ENCODE measurements around the gene LRRN1.
"Not testable (repeated sequence)": the region's sequence is repeated elsewhere in the genome, so short reads cannot be mapped to it uniquely, and the experiment has no call there.

Gene LRRN1

GRCh38 chr3:3806092-3806491 lies 6.9 kb downstream of the LRRN1 start:
- no peak overlapping the region for H3K27ac ChIP-seq
- DNase-seq (ENCODE audit: low read depth, low spot score): no peak

- no peak for DNase-seq (ENCODE audit: low read depth, low spot score)
- H3K27ac ChIP-seq: no peak overlapping the region
Observed at GRCh38 chr3:3806856-3807255, 7.6 kb downstream of the LRRN1 start.

DNA sequence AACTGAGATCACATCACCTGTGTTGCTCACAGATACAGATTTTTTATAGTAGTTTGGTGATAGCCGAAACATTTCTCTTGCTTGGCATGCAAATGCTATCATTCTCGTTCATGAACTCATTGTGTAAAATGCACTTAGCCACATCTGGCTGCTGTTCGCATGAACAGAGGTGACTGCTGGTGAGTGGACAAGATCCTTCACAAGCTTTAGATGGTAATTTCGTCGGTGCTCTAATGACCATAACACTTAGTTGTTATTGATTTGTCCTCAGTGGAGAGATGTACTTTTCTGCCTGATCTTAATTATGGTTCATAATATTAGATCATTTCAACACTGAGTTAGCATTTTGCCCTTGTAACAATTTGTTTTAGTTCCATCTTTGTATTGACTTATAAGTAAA lies 13.8 kb downstream of the LRRN1 start:
- no peak overlapping the region for H3K27ac ChIP-seq
- DNase-seq (ENCODE audit: low read depth, low spot score): no peak

DNA sequence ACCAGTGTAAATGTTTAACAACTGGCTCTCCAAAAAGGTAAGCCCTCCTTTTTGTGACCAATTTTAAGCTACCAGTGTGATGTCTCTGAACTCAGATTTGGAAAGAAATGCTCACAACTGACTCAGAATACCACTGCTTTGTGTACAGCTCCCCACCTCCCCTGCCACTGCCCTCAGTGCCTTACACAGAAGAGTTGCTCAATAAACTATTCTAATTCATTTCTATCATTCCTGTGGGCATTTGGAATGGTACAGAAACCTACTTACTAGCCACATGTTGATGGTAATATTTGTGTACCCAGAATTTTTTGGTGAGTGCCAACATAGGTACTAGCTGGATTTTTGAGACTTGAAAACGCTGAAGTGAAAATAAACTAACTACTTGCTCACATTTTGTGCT lies 16.0 kb downstream of the LRRN1 start:
- no peak for DNase-seq (ENCODE audit: low read depth, low spot score)
- H3K27ac ChIP-seq: no peak overlapping the region

DNA sequence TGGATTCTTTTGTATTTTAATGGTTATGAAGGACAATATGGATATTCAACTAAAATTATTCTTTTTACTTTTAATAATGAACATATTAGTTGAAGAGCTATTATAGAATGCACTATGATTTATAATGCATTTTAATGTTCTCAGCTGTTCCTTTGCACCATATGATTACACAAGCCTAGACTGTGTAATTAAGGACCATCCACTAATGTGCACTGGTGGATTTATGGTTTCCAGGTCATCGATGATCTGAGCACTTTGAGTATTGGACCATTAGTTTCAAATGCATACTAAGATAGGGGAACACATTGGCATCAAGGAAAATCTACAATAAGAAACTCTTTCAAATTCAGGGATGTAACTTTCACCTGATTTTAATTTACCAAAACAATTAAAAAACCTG lies 16.8 kb downstream of the LRRN1 start:
- no peak overlapping the region for H3K27ac ChIP-seq
- no peak for DNase-seq (ENCODE audit: low read depth, low spot score)

DNA sequence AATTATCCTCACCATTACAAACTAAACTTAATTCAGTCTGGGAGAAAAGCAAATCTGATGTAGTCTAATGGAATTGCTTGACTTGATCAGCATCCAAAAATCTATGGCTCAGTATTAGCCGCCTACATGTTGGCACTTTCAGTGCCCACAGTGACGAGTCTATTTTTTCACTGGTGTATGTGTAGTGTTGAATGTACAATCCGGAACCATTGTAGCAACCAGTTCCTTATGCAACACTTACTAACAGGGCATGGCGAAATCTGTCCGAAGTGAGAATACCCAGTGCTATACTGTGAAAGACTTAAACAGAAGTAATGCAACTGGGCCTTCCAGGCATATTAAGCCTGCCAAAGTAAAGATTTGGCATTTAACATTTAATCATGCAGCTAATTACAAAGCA lies 18.6 kb downstream of the LRRN1 start:
- H3K27ac ChIP-seq: no peak overlapping the region
- DNase-seq (ENCODE audit: low read depth, low spot score): no peak

DNA sequence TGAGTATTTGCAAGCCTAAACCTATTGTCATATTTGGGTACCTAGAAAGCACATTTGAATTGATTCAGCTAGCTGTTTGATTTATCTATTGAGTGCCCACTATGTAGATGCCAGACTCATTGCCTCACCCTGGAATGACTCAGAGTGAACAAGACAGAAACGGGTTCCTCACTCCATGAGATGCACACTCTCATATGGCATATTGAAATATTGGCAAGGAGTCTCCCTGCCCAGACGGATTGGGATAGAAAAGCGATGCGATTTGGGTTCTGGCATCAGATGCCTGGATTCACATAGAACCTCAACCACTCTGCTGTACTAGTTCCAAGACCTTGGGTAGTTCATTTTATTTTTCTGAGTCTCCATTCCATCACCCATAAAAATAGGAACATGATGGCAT lies 22.5 kb downstream of the LRRN1 start:
- no peak overlapping the region for H3K27ac ChIP-seq
- DNase-seq (ENCODE audit: low read depth, low spot score): peak; percentile 33

DNA sequence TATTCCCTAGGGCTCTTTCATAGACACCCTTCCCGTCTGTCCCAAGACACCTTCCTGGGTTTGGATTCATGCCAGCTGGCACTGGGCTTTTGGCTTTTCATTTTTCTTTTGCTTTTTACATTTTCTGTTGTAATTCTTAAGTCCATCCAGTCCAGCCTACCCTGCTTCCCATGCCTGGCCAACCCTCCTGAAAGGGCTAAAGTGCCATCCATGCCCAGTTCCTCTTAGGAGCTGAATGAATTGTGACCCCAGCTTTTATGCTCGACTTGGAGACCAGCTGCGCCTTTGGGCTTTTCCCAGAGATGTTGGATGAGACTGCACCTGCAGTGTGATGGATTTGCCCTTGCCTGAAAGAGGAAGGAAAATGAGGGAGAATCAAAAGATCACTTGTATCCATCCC lies 25.8 kb downstream of the LRRN1 start:
- no peak for DNase-seq (ENCODE audit: low read depth, low spot score)
- H3K27ac ChIP-seq: no peak overlapping the region

DNA sequence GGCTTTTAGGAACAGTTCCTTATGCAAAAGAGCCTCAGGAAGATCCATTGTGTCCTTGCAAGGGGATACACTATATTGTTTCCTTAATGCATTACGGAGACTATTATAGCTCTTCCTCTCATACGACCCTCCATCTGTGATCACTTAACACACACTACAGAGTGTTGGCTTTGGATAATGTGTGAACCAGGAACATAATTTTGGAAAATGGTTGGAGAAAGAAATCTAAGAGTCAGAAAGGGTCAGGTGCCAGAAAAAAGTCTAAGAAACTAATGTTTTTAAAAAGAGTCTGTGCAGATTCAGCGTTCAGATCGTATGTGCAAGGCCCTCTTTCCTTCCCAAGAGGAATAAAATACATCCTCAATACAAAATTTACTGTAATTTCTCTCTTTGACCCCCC lies 27.3 kb downstream of the LRRN1 start:
- no peak overlapping the region for H3K27ac ChIP-seq
- no peak for DNase-seq (ENCODE audit: low read depth, low spot score)

DNA sequence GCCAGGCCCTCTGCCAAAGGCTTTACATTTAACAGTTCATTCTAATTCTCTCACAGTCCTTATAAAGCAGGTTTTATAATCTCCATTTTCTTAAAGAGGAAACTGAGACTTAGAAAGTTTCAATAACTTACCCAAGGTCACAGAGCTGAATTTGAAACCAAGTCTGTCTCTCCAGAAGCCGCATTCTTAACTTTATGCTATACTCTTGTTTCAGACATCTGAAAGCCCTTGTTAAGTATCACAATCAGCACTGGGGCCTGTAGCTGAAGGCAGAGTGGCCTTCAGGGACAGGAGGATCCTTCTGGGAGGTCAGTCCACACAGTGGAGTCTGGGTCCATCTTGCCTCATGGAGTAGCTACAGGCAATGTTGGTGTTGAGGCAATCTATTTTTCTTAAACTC lies 27.9 kb downstream of the LRRN1 start:
- no peak for DNase-seq (ENCODE audit: low read depth, low spot score)
- no peak overlapping the region for H3K27ac ChIP-seq

GRCh38 chr3:3828417-3828816 lies 29.2 kb downstream of the LRRN1 start:
- DNase-seq (ENCODE audit: low read depth, low spot score); H3K27ac ChIP-seq: not testable (repeated sequence)

DNA sequence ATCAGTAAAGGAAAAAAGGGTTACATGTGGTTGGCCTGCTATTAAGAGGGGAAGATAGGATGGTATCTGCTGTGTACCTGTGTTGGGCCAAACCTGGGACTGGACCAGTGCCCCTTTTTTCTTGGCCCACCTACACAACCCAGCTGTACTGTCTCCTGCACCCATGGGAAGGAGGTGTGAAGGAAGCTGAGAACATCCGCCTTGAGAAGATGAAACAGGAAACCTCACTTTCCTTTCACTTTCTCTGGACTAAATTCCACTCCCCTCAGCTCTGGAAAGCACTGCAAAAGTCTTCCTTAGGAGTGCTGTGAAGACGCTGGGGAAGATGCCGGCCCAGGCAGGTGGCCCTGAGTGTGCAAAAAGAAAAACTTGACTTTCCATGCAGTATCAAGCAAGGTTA lies 37.6 kb downstream of the LRRN1 start:
- no peak for DNase-seq (ENCODE audit: low read depth, low spot score)
- H3K27ac ChIP-seq: no peak overlapping the region

DNA sequence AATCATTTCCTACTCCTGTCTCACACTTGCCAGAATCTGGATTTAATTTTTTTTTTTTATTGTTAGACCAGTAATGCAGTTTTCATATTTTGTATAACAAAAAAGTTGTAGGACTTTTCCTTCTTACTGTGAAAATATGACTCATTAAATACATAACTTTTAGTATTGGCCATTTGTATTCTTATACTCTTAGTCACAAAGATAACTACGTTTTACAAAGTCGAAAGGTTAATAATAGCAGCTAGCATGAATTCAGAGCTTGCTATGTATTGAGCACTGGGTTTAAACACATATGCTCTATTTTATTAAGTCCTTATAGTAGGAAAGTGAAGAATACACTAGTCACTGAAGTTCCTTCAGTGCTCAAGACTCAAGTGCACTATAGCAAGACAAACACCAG lies 43.1 kb downstream of the LRRN1 start:
- H3K27ac ChIP-seq: no peak overlapping the region
- DNase-seq (ENCODE audit: low read depth, low spot score): no peak

GRCh38 chr3:3847994-3848922 lies 49.0 kb downstream of the LRRN1 start:
- no peak for DNase-seq (ENCODE audit: low read depth, low spot score)
- H3K27ac ChIP-seq: no peak overlapping the region

DNA sequence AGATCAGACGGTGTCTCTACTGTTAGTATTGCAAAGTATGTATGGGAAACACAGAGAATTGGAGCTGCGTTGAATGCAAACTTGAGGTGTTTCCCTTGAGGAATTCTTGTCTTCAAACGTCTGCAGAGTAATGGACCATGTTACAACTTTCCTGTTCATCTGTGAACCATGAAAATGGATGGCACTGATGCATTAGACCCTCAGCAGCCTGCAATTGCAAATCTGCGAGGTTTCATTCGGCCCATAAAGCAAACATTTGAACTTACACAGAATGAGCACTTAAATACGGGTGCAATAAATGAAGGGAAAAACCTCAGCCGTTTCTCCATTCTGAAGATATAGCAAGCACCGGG lies 49.7 kb downstream of the LRRN1 start:
- no peak overlapping the region for H3K27ac ChIP-seq
- DNase-seq (ENCODE audit: low read depth, low spot score): no peak

DNA sequence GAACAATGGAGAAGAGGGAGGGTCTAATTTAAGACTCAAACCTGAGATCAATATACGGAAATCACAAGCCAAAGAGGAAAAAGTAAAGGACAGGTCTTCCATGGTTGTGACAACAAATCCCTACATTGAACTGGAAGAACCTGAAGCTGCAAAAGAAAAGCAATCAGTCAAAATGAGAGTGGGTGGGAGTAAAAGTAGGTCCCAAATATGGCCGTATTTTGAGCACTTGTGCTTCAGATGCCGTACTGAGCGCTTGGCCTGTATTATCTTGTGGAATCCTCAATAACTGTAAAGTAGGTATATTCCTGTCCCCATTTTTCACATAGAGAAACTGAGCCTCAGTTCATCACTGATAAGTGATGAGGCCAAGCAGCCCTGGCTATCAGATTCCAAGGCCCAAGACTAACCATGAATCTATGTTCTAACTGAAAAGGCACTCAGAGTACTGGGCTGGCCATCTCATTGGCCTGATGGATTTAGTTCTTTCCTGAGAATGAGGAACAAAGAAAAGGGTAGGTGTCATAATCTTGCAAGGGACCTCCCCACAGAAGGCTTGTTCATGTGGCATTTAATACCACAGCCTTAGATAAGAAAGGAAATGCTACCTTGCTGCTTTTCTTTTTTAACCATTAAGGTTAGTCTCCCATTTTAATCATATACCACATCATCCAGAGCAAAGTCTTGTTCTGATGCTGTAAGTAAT lies 52.5 kb downstream of the LRRN1 start:
- H3K27ac ChIP-seq: no peak overlapping the region
- DNase-seq (ENCODE audit: low read depth, low spot score): no peak

DNA sequence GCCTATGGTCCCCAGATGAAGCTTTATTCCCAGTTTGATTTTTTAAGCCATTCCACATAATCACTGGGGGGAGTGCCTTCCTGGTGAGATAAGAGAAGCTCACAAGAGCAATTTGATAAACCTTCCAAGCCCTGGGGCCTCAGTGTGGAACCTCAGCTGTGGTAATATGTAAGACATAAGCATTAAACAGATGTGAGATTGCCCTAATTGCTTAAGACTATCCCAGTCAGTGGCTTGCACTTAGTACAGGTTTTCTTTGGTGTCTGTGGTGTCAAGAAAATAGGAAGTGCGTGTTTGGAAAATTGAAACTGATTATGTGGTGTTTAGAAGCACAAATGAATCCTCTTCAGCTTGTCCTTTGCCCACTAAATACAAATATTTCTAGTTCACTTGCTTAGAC lies 54.3 kb downstream of the LRRN1 start:
- DNase-seq (ENCODE audit: low read depth, low spot score): no peak
- no peak overlapping the region for H3K27ac ChIP-seq

GRCh38 chr3:3855056-3855455 lies 55.8 kb downstream of the LRRN1 start:
- H3K27ac ChIP-seq: no peak overlapping the region
- DNase-seq (ENCODE audit: low read depth, low spot score): no peak

DNA sequence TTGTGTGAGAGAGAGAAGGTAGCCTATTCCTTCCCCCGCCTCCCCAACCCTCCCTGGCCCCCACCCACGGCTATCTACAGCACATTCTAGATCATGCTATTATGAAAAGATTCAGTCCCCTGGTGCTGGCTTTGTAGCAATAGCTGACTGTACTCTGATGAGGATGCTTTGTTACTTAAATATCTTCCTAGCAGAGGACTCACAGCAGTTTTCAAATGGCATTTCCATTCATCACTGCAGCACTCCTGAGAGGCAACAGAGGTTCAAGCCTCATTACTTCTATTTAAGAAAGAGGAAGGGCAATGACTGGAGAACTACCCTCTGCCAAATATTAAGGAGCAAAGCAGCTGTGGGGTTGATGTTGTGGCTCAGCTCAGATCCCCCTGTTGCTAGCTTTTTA lies 61.0 kb downstream of the LRRN1 start:
- H3K27ac ChIP-seq: no peak overlapping the region
- no peak for DNase-seq (ENCODE audit: low read depth, low spot score)

DNA sequence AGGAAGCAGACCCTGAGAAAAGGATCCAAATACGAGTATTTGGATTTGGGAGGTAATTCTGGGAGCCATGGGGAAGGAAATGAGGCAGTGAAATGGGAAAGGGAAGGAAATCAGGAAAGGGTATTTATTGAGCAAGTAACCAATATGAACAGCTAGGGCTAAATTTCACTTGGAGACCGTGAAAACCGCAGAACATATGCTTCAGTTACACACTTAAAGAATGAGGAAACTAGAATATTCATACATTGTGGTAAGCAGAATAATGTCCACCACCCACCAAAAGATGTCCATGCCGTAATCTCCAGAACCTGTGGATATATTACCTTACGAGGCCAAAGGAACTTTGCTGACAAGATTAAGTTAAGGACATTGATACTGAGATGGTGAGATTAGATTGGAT lies 63.3 kb downstream of the LRRN1 start:
- DNase-seq (ENCODE audit: low read depth, low spot score): no peak
- H3K27ac ChIP-seq: no peak overlapping the region

DNA sequence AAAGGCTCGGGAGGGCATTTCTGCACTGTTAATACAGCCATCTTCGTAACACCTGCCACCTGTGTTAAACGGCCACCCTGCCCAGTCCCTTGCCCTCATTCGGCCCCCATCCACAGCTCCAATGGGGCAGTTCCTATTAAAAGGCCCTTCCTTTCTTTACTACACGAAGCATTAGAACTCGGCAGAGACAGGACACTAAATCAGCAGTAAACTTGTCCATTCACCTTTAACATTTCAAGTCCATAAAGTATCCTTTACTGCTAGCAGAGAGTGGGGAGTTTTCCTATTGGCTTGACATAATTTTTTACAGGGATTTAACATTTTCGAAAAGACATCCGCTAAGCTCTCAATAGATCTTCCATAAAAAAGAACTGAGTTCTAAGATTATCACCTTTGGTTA lies 76.3 kb downstream of the LRRN1 start:
- H3K27ac ChIP-seq: no peak overlapping the region
- DNase-seq (ENCODE audit: low read depth, low spot score): no peak

- no peak overlapping the region for H3K27ac ChIP-seq
Observed at GRCh38 chr3:3881050-3881449, 81.8 kb downstream of the LRRN1 start.

More at GRCh38 chr3:3881050-3881449, 81.8 kb downstream of the LRRN1 start:
- DNase-seq (ENCODE audit: low read depth, low spot score): no peak
